DND-41 (cell line): ENCODE measurements around the gene RGR.

Experiments used
- ATAC-seq: fragments of 200-7000 bp; cut with Tn5 transposase; 3 replicates; pipeline ENCODE4 v1.9.1; 2021; ENCODE audit warnings: low read depth; ENCODE audit not compliant: insufficient read depth
- DNase-seq: peaks from one replicate; pipeline ENCODE4 v3.0.0-alpha.2; 2020
- H2AFZ ChIP-seq: 2 replicates; pipeline ENCODE4 v1.6.0; 2012; ENCODE audit warnings: low read depth, low read length
- H3K27ac ChIP-seq: 2 replicates; pipeline ENCODE4 v1.5.1; 2012; ENCODE audit warnings: low read length, inconsistent platforms
- H3K27me3 ChIP-seq: fragments of 200-600 bp; sonication (generic); 2 replicates; pipeline ENCODE4 v1.6.0; 2012; ENCODE audit warnings: low read length, mild to moderate bottlenecking, inconsistent platforms; ENCODE audit not compliant: insufficient read depth, poor library complexity
- H3K36me3 ChIP-seq: 2 replicates; pipeline ENCODE4 v1.5.1; 2012; ENCODE audit warnings: low read length, inconsistent platforms; ENCODE audit not compliant: insufficient read depth
- H3K4me1 ChIP-seq: 2 replicates; pipeline ENCODE4 v1.5.1; 2012; ENCODE audit warnings: mild to moderate bottlenecking, low read length; ENCODE audit not compliant: insufficient read depth
- H3K4me2 ChIP-seq: 2 replicates; pipeline ENCODE4 v1.6.0; 2012; ENCODE audit warnings: mild to moderate bottlenecking, moderate library complexity, low read length, inconsistent platforms; ENCODE audit not compliant: insufficient read depth
- H3K4me3 ChIP-seq, 2 experiments: fragments of 200-600 bp in 1 of 2; shearing (Covaris generic) in 1 of 2; 2 replicates each; pipeline ENCODE4 v1.5.1; 2012 to 2016; ENCODE audit warnings: inconsistent platforms in 2 of 2, low read length in 2 of 2, mild to moderate bottlenecking in 2 of 2, low read depth in 1 of 2, moderate library complexity in 1 of 2
- H3K79me2 ChIP-seq: 2 replicates; pipeline ENCODE4 v1.6.0; 2012; ENCODE audit warnings: low read length, inconsistent platforms; ENCODE audit not compliant: insufficient read depth
- H3K9ac ChIP-seq: 2 replicates; pipeline ENCODE4 v1.6.0; 2012; ENCODE audit warnings: low read depth, mild to moderate bottlenecking, inconsistent platforms, low read length, moderate library complexity
- H3K9me3 ChIP-seq: 2 replicates; pipeline ENCODE4 v1.5.1; 2012; ENCODE audit warnings: low read length, moderate library complexity, mild to moderate bottlenecking, inconsistent platforms; ENCODE audit not compliant: insufficient read depth, severe bottlenecking
- H4K20me1 ChIP-seq: 2 replicates; pipeline ENCODE4 v1.6.0; 2012; ENCODE audit warnings: low read length; ENCODE audit not compliant: insufficient read depth
- CTCF ChIP-seq: IDR thresholded peaks from 2 replicates; pipeline ENCODE4 v1.5.1; 2012; ENCODE audit warnings: borderline replicate concordance, low read length, moderate library complexity, mild to moderate bottlenecking; ENCODE audit not compliant: poor library complexity, severe bottlenecking; ENCODE audit errors: extremely low read depth
- EZH2 ChIP-seq: IDR thresholded peaks from 3 replicates; pipeline ENCODE4 v1.6.1; 2012; ENCODE audit warnings: borderline replicate concordance, low read depth, mild to moderate bottlenecking, moderate library complexity, low read length, inconsistent platforms; ENCODE audit not compliant: severe bottlenecking

Gene RGR

DNA sequence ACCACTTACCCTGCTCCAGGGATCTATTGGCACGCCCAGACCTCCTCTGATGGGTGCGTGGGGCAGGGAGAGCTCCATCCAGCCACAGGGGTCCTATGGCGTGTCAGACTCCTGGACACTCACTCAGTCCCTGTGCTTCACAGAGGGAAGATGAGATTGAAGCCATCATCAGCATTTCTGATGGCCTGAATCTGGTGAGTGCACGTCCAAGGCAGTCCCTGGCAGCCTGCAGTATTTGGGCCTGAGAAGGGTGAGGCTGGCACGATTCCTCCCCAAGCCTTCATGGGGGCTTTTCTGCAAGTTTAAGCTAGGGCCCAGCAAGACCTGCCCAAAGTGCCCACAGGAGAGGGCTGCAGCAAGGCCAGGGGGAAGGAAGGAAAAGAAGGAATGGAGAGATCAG lies 47.2 kb upstream of the RGR start:
- Histone ChIP-seq H3K79me2 (no peaks in the 10 kb centered on the region), H3K4me3 (no peak overlapping the region), H3K4me1 (peaks cover 4% of the 10 kb centered on the region; the same call in 1 of the 2 replicates), H4K20me1 (no peaks in the 10 kb centered on the region; the same call in 1 of the 2 replicates), H3K9me3 (no peaks in the 10 kb centered on the region), H3K27ac (no peak overlapping the region), H3K27me3 (peaks cover 5% of the 10 kb centered on the region), H3K9ac (no peak overlapping the region), H3K4me2 (no peak overlapping the region), H2AFZ (no peak overlapping the region), H3K36me3 (no peaks in the 10 kb centered on the region)
- no peak for ATAC-seq
- no peak for DNase-seq
- TF ChIP-seq EZH2: no peak

DNA sequence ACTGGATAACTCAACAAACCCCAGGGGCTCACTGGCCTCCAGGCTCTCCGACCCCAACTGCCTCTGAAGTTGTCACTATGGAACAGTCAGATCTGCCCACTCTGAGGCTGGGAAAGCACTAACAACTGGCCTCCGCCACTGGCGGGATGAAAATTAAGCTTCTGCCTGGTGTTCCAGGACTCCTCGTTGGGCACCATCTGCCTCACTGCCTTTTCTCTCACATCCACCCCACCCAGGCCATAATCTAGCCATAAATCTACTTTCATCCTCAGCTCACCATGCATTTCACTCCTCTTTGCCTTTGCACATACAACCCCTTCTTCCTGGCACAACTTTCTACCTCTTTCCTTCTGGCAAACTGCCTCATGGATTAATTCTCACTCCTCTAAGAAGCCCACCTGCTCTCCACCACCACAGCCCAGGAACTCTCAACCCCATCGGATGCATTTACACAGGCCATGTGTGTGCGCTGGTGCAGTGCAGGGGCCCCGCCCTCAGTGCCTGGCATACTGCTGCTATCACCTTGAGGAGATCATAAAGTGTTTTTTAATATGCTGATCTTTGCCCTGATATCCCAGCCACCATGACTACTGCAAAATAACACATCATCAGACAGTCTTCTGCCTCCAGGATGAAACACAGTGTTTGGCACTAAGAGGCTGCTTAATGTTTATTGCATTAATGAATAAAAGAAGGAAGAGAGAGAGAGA lies 46.5 kb upstream of the RGR start:
- Histone ChIP-seq H3K79me2 (no peaks in the 10 kb centered on the region), H4K20me1 (no peaks in the 10 kb centered on the region; the same call in 1 of the 2 replicates), H3K9ac (no peak overlapping the region), H3K4me3 (no peak overlapping the region), H3K4me2 (no peak overlapping the region), H3K27me3 (peaks cover 5% of the 10 kb centered on the region), H2AFZ (no peak overlapping the region), H3K9me3 (no peaks in the 10 kb centered on the region), H3K4me1 (peaks cover 4% of the 10 kb centered on the region; the same call in 1 of the 2 replicates), H3K27ac (no peak overlapping the region), H3K36me3 (no peaks in the 10 kb centered on the region)
- no peak for DNase-seq
- ATAC-seq: no peak
- TF ChIP-seq EZH2 (no peak), CTCF (no peak)

GRCh38 chr10:84200537-84201243 lies 44.2 kb upstream of the RGR start:
- Histone ChIP-seq H3K4me3 (no peak overlapping the region), H3K9ac (no peak overlapping the region), H3K4me2 (no peak overlapping the region), H3K36me3 (no peaks in the 10 kb centered on the region), H3K27ac (no peak overlapping the region), H3K4me1 (peaks cover 4% of the 10 kb centered on the region; the same call in 1 of the 2 replicates), H3K27me3 (peaks cover 5% of the 10 kb centered on the region), H2AFZ (no peak overlapping the region), H4K20me1 (no peaks in the 10 kb centered on the region; the same call in 1 of the 2 replicates), H3K9me3 (no peaks in the 10 kb centered on the region), H3K79me2 (no peaks in the 10 kb centered on the region)
- ATAC-seq (no peak), DNase-seq (no peak)
- TF ChIP-seq EZH2: no peak
- TF ChIP-seq CTCF: no peak

- no peaks in the 10 kb centered on the region for H3K36me3 ChIP-seq
- no peaks in the 10 kb centered on the region; the same call in 1 of the 2 replicates for H4K20me1 ChIP-seq
- ATAC-seq (no peak), DNase-seq (no peak)
- no peak overlapping the region for H3K27ac ChIP-seq
- H2AFZ ChIP-seq: no peak overlapping the region
- H3K79me2 ChIP-seq: no peaks in the 10 kb centered on the region
- H3K9me3 ChIP-seq: no peaks in the 10 kb centered on the region
- no peak overlapping the region for H3K9ac ChIP-seq
- no peak overlapping the region for H3K4me2 ChIP-seq
- H3K4me1 ChIP-seq: peaks cover under 1% of the 10 kb centered on the region; the same call in 1 of the 2 replicates
- H3K4me3 ChIP-seq: no peak overlapping the region
- TF ChIP-seq EZH2: no peak
- TF ChIP-seq CTCF: no peak
- H3K27me3 ChIP-seq: peaks cover 3% of the 10 kb centered on the region
These were observed 43.6 kb upstream of the RGR start for GRCh38 chr10:84201244-84201606.
